Transverse colon (tissue), 3 donors: Measurements from ENCODE around the gene DBX1.

ENCODE experiments used
- CTCF ChIP-seq, 5 experiments: fragments of 200-600 bp in 3 of 5; fragments of 450-650 bp in 2 of 5; sonication (generic) in 3 of 5; IDR thresholded peaks; 1 replicate in 2 of 5; 2 replicates in 3 of 5; pipeline ENCODE4 v1.5.1; 2016 to 2017; ENCODE audit warnings: antibody characterized with exemption in 5 of 5, inconsistent platforms in 3 of 5, mild to moderate bottlenecking in 2 of 5, moderate library complexity in 1 of 5
- EP300 ChIP-seq: sonication (generic); formaldehyde crosslinking; IDR thresholded peaks from one replicate; pipeline ENCODE4 v1.6.1; 2017; ENCODE audit warnings: antibody characterized with exemption, low read depth

GRCh38 chr11:20114588-20114987 lies 45.7 kb downstream of the DBX1 start:
- no peak for TF ChIP-seq CTCF (IDR thresholded peaks at IDR 0.05)
- TF ChIP-seq EP300 = no peak
